Renal cortex interstitium (tissue), 11 donors: ENCODE results near the gene LAMA5. TPM values are rescaled to one million over a fixed set of nuclear protein-coding genes. Genes with fewer than 3 reads are reported as not detected.

Experiments used
- DNase-seq, 11 donors: peaks; one replicate each; pipeline ENCODE4 v3.0.0-alpha.2; 2013; ENCODE audit warnings: low read depth in 9 of 11, low spot score in 4 of 11; ENCODE audit errors: extremely low read depth in 1 of 11
- polyA plus RNA-seq, 3 donors: library from polyadenylated mRNA; unstranded; fragments of 120-200 nt; gene quantifications; one replicate each; pipeline ENCODE4 v1.2.1, GENCODE V29; 2013; ENCODE audit not compliant: insufficient read length in 3 of 3

The LAMA5 gene
- polyA plus RNA-seq, 3 donors: 101 to 184 (median 167) TPM

DNA sequence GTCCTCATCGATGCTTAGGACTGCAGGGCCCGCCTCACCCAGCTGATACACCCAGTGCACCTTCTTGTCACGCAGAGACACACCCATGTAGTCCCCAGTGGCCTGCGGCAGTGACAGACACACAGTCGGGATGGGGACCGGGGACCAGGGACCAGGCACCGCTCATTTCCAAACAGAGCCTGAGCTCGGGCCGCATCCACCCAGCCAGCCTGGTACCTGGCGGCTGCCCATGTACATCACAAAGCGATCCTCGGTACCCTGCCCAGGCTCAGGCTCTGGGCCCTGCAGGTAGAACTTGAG, 52.8 kb downstream of the LAMA5 start:
- DNase-seq: no peak

DNA sequence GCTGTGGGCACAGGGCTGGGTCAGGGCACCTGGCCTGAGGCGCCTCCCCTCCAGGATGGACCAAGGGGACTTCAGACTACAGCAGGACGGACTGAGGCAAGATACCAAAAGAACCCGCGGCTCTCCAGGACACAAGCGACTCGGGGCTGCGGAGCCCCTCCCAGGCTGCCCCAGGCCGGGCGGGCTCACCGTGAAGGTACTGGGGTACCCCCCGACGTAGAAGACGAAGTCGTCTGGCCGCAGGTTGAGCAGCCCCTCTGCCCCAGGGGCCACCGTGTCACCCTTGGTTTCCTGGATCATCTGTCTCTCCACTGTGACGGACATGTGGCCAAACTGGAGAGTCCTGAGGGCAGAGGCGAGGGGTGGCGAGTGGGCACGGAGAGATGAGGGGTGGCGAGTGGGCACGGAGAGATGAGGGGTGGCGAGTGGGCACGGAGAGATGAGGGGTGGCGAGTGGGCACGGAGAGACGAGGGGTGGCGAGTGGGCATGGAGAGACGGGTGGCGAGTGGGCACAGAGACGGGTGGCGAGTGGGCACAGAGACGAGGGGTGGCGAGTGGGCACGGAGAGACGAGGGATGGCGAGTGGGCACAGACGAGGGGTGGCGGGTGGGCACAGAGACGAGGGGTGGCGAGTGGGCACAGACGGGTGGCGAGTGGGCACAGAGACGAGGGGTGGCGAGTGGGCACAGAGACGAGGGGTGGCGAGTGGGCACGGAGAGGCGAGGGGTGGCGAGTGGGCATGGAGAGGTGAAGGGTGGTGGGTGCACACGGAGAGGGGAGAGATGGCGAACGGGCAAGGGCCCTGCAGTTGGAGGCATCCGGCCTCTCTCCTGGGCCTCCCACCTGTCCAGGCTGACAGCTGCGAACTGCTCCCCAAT, 53.4 kb downstream of the LAMA5 start:
- no peak for DNase-seq

DNA sequence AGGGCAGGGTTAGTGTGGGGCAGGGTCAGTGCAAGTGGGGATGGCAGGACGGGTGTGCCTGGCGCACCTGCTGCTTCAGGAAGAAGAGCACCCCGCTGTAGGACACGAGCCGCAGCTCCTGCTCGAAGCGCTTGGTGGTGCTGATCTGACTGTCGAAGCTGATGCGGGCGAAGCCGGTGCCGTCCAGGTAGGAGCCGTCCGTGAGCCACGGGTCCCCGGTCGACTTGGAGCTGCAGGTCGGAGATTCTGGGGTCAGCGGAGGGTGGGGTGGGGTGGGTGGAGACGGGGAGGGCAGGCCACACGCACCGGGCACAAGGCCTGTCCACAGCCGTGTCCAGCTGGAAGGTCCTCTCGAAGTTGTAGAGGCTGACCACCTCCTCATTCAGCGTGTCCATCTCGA, 54.1 kb downstream of the LAMA5 start:
- DNase-seq: no peak

DNA sequence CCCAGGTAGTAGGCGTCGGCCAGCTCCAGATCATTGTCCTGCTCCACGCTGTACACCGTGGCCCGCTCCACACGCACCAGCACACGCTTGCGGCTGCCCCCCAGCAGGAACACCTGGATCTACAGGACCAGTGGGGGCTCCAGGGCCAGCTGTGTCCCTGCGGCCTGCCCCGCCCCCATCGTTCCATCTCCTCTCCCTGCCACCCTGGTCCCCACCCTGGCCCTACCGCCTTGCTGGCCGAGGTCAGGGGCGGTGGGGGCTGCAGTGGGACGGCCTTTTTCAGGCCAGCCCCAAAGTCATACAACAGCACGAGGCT, 54.5 kb downstream of the LAMA5 start:
- no peak for DNase-seq

DNA sequence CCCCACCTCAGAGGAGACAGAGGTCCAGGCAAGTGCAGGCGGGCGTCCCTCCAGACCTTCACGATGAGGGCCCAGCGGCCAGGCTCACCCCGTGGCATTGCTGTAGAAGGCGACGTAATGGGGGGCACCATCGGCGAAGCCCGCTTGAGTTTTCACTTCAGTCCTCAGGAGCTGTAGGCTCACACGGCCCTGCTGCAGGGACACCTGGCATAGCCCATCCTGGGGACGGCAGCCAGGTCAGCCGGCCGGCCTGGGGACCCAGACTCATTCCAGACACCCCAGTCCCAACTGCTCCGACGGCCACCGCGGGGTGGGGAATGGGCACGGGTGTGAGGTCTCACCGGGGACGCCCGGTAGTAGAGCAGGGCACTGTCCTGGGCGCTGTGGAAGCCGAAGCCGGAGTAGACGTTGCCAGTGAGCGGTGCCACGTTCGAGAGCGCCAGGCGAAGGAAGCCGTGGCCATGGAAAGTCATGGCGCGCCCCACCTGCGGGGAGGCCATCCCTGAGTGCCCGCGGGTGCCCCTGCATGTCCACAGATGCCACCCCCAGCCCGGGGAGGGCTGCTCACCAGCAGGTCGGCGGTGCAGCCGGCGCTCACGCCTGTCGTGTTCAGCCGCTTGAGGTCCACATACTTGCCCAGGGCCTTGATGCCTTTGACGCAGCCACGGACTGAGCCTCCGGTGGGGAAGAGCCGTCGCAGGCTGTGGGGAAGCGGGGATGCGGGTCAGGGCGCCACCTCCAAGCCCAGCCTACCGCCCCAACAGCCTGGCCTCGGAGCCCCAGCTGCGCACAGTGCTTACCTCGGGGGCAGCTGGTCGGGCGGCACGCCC, 55.1 kb downstream of the LAMA5 start:
- no peak for DNase-seq

DNA sequence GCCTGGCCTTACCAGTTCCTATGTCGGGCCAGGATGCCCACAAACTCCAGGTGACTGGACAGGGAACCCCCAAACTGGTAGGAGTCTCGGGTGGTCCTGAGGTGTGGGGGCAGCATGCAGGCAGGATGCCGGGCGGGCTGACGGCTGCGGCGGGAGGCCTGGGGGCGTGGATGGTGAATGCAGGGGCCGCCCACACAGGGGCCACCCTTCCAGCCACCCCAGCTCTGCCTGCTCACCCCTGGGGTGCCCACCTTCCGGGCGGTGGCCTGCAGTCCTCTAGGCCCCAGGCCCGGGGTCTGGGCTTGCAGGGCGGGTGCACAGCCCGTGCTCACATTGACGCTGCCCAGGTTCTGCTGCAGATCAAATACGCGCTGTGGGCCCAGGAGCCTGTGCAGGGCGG, 56.0 kb downstream of the LAMA5 start:
- no peak for DNase-seq

DNA sequence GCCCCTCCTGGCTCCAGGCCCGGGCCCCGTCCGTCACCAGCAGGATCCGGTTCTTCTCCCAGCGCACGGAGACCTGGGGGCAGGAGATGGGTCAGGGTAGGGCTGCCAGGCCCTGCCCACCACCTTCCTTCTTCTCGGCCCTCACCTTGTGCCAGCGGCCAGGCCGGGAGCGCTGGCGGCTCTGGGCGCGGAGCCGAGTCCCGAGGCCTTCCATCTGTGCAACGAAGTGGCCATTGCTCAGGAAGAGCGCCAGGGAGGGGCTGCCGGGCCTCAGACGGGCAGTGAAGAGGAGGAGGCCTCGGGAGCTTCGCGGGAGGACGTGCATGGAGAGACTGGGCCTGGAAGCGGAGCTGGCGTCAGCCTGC, 56.4 kb downstream of the LAMA5 start:
- no peak for DNase-seq

DNA sequence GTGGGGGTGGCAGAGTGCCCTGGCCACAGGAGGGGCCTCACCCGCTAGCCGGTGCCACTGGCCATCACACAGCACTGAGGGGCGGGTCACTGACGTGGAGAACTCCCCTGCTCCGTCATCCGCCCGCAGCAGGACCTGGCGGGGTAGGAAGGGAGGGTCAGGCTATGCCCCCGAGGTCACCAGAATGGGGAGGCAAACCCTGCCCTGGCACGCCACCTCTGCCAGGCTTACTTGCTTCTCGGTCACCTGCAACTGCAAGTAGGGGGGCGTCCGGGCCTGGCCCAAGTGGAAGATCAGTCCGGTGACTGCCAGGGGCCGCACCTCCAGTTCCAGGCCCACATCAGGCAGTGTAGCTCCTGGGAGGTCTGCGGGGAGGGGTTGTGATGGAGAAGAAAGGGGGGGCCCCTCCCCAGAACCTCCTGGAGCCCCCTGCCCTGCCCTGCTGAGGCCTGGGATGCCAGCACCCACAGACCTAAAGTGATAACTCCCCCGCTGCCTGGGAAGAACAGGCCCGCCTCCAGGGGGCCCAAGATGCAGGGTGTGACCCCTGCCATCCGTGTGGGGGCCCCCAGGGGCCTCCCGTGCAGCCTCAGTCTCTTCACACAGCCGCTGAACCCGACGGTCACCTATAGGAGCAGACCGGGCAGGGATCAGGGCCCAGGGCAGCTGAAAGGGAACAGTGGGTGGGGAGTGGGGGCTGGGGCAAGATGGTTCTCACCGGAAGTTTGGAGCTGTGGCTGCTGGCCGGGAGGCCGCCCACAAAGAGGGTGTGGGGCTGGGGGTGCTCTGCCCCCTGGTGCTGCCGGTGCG, 57.0 kb downstream of the LAMA5 start:
- no peak for DNase-seq

DNA sequence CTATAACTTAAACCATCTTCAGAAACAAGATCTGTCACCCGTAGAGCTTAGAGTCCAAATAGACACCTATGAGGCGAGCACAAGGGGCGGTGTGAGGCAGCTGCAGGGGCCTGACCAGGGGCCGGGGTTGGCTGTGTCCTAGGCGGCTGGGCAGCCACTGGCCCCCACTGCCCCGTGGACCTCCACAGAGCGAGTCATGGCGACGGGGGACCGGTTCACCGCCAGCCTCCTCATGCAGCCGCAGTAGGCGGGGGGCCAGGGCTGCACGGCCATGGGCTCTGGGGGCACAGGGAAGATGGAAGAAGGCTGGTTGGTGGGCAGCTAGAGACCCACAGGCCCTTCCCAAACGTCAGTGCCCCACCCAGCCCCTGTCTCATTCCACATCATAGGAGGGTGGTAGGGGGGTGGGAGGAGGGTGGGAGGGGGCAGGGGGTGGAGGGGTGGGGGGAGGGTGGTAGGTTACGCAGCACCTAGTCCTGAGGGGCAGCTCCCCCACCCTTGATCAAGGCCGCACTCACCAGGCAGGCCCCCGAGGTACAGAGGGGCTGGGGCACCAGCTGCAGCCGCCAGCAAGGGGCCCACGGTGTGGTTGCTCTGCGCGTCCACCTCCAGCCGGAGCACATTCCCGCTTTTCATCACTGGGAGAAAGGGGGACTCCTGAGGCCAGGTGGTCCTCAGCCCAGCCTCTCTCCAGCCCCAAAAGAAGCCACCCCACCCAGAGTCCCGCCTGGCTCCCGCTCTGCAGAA, 57.7 kb downstream of the LAMA5 start:
- DNase-seq: no peak

DNA sequence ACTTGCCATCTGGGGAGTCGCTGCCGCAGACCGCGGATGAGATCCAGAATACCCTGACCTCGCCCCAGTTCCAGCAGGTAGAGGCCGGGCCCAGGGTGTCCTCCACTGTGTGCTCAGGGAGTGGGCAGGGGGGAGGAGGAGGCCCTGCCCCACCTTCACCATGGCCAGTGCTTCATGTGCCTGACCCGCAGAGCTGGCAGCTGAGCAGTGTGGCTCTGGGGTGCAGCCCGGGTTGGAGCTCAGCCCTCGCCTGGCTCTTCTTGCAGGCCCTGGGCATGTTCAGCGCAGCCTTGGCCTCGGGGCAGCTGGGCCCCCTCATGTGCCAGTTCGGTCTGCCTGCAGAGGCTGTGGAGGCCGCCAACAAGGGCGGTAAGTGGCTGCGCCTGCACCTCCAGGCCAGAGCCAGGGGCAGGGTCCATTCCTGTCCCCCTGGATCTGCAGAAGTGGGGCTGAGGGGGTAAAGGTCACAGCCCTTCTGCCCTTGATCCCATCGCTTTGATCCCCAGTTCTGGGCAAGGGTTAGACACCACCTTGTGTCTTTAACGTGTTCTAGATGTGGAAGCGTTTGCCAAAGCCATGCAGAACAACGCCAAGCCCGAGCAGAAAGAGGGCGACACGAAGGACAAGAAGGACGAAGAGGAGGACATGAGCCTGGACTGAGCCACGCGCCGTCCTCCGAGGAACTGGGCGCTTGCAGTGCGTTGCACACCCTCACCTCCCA, 58.9 kb downstream of the LAMA5 start:
- no peak for DNase-seq

DNA sequence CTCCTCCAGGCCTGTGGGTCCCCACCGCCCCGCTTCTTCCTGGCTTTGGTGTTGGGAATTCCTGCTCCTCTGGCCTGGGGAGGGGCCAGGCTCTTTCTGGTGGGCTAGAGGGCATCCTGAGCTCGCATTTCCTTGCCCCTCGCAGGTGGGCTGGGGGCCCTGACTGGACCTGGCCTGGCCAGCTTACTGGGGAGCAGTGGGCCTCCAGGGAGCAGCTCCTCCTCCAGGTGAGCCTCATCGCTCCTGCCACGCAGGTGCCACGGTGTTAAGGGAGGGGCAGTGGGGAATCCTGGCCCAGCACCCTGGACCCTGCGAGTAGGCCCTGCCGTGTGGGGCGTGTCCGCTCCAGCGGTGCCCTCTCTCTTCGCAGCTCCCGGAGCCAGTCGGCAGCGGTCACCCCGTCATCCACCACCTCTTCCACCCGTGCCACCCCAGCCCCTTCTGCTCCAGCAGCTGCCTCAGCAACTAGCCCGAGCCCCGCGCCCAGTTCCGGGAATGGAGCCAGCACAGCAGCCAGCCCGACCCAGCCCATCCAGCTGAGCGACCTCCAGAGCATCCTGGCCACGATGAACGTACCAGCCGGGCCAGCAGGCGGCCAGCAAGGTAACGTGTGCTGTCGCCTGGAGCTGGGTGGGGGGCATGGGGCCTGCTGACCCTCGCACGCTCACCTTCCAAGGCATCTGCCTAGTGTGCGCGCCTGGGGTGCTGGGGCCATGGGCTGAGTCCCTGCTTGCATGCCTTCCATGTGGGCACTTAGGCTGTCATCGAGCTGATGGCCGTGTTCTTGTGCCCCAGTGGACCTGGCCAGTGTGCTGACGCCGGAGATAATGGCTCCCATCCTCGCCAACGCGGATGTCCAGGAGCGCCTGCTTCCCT, 59.6 kb downstream of the LAMA5 start:
- DNase-seq: no peak

DNA sequence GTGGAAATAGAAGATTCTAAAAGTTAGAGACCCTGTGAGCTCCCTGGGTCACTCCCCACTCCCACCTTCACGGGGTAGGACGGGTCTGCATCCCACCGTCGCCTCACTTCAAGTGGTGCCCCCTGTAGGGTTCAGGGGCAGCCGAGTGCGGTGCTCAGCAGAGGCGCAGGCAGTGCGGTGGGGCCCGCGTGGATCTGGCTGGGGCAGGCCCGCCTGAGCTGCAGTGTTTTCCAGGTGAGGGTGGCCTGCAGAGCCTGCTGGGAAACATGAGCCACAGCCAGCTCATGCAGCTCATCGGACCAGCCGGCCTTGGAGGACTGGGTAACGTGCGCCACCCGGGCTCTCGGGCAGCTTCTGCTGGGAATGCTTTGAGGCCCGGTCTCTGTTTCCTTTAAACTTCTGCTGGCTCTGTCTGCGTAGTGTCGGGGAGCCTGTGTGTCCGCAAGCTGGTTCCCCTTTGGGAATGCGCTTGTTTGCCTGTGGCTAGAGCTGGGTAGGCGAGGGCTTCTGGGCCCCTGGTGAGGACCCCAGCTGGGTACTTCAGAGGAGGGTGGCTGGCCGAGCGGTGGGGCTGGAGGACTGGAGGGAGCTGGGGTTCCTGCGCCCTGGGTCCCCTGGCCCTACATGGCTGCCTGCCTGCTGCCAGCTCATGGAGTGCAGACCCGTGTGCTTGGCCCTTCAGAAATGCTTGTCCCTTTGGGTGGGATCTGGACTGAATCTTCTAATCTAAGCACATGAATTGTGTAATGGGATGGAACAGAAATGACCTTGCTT, 60.5 kb downstream of the LAMA5 start:
- DNase-seq: no peak

DNA sequence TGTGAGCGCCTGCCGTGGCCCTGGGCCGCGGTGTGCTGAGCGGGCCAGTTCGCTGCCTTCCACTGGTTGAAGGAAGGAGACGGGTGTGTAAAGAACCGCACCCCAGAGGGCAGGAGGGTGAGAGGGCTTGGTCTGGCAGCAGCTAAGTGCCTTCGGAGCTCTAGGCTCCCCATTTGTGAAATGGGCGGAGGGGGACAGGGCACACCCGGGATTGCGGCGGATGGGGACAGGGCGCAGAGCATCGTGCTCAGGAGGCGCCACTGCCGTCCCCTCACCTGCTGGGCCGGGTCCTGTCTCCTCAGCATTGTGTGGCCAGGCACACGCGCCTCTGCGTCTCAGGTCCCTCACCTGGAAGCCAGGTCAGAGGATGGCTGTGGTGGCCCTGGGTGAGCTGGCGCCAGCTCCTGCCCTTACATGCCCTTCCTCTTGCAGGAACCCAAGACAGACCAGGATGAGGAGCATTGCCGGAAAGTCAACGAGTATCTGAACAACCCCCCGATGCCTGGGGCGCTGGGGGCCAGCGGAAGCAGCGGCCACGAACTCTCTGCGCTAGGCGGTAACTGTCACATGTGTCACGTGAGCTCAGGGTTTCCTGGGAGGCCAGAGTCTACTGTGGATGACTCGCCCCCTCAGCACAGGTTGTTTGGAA, 61.2 kb downstream of the LAMA5 start:
- DNase-seq: no peak

DNA sequence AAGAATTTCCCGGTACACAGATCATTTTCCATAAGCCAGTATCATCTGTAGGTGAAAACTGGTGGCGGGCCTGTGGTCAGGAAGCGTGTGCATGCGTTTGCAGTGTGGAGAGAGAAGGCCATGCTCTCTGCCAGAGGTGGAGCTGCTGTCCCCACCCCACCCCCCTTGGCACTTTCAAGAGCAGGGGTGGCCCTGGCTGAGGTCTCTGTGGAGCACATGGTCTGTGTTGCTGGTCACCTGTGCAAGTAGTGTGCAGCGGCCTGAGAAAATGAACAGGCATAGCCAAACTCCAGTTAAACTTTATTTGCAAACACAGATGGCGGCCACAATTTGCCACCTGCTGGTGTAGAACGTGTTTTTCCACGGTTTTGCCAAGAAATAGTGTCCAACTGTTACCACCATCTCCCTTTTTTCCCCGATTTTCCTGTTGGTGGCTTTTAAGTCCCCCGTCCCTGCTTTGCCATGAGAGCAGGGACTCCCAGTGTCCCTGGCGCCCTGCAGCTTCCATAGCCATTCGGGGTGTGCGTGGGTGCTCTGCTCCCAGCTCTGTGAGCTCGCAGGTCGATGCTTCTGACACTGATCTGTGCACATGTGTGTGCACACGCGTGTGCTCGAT, 61.9 kb downstream of the LAMA5 start:
- no peak for DNase-seq

DNA sequence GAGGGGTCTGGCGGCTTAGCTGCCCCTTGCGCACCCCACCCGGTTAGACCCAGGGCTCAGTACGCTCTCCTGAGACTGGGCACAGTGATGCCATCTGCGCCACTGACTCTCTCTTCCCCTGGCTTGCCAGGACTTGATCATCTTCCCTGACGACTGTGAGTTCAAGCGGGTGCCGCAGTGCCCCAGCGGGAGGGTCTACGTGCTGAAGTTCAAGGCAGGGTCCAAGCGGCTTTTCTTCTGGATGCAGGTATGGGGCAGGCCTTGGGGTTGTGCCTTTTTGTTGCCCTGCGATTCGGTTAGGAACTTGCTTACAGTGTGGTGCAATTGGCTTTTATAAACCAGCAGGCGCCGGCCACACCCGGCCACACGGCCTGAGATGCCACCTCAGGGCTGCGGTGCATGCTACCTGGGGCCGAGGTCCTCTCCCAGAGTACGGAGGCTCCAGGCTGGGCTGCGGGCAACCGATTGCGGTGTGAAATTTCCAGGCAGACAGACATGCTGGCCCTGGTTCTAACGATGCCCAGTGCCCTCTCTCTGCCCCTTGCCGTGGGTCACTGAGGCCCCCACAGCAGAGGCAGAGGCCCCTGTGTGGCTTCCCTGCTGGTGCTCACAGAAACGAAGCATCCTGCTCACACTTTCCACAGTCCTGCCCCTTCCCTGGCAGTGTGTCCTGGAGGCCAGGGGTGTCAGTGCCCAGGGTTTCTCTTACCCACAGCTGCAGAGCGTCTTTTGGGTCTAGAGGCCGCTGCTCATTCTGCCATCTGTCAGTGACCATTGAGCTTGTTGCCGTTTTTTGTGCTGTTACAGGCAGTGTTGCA, 62.6 kb downstream of the LAMA5 start:
- no peak for DNase-seq
